Measurements from ENCODE around the gene CYP4F22.
"Not testable (repeated sequence)": the region's sequence is repeated elsewhere in the genome, so short reads cannot be mapped to it uniquely, and the experiment has no call there.

The CYP4F22 gene

DNA sequence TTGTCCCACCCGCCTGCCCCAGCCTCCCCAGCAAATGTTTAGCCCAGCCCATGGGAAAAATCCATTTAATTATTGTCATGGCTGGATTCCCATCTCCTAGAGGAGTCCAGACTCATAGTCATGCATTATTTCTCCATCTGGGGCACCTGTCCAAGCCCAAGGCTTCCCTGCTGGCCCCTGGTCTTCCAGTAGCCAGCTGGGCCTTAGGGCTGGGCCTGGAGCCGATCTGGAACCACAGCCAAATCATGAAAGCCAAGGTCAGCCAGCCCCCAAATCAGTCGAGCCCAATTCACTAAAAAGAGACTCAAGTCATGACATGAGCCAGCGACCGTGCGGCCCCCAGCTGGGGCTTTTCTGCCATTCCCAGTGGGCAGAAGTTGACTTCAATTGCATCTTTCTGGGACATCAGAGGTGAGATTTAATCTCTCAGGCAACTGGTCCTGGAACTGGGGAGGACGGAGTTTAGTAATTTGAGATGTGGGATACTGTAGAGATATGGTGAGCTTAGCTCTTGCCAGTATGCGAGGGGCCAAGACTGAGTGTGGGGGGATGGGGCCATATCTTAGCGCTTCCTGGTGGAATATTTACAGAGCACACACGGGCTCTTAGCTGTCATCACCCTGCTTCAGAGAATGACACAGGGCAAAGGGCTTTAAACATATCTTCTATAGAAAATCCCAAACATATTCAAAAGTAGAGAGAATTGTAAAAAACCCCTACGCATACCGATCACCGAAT lies 19.7 kb upstream of the CYP4F22 start:
- no peak for ATAC-seq
- DNase-seq, result no peak

DNA sequence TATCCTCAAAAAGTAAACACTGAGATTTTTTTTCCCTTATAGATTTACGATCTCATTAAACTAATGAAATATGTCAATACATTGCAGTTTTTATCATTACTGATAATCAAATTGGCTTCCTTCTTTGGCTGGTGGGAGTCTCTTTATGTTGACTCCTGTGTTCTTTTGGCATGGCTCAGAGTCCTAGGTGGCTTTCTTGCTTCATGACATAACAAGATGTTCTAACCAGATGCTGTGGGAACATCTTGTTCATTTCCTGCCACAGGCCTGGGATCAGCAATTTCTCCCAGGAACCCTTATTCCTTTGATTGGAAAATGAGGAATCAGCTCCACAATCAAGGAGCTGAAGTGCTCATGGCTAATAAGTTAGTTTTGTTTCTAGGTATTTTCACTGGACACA lies 13.2 kb upstream of the CYP4F22 start:
- ATAC-seq (no peak), DNase-seq (no peak)

DNA sequence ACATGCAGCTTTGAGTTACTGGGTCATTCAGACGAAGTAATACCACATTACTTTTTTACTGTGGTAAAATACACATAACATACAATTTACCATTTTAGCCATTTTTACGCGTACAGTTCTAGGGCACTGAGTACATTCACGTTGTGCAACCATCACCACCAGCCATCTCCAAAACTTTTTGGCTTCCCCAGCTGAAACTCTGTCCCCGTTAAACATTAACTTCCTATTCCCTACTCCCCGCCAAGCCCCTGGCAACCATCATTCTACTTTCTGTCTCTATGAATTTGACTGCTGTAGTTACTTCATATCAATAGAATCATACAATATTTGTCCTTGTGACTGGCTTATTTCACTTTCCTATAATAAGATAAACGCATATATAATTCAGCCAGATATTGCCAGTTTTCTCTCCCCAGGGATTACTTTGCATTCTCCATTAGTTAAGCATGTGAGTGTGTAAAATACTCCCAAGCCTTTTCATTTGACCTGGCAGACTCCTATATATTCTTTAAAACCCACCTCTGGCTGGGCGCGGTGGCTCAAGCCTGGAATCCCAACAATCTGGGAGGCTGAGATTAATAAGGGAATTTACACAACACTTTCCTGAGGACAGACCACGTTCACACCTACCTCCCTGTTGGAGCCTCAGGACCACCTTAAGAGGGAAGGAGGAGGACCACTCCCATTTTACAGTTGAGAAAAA lies 10.0 kb upstream of the CYP4F22 start:
- ATAC-seq, result no peak
- no peak for DNase-seq

DNA sequence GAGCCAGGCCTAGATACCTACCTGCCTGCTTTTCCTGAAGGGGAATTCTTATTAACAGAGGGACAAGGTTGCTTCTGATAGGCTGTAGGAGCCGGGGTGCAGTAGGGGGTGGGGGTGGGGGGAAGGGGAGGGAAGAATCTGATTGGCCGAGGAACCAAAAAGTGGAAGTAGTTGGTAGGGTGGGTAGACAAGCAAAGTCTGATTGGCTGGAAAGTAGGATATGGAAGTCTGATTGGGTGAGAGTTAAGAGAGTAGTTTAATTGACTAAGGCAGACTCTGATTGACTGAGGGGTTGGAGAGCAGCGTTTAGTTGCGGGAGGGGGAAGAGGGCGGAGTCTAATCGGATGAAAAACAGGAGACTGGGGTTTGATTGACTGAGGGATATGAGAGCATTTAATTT lies 9.4 kb upstream of the CYP4F22 start:
- no peak for ATAC-seq
- DNase-seq, result no peak

DNA sequence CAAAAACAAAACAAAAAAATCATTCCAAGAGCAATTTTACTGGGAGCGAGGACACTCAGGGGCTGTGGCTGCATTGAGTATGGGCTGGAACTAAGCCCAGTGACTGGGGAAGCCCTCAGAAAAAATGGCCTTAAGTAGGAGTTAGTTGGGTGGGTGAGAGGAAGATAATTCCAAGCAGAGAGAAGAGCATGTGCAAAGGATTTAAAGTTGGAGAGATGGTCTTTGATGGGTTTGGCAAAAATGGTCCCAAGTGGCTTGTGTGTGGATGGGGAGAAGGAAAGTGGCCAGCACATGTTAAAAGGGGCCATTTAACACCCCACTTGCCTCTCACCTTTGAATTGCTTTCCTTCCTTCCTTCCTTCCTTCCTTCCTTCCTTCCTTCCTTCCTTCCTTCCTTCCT lies 6.7 kb upstream of the CYP4F22 start:
- ATAC-seq, result no peak
- DNase-seq, result no peak

DNA sequence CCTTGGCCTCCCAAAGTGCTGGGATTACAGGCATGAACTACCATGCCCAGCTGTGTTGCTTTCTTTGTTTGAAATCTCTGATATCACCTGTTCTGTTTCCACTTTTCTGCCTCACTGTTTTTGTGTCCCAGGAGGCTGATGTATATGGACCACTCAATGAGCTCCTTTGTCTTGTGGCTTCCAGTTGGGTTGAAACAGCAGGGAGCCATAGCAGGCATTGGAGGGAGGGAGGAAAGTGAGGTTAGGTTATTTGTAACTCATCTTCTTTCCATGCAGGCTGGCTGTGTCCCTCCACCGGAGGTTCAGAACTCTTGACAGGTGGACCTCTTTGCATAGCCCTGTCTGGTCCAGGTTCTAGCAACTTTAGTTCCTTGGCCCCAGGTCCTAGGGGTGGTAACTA lies 6.1 kb upstream of the CYP4F22 start:
- no peak for ATAC-seq
- DNase-seq, result no peak

DNA sequence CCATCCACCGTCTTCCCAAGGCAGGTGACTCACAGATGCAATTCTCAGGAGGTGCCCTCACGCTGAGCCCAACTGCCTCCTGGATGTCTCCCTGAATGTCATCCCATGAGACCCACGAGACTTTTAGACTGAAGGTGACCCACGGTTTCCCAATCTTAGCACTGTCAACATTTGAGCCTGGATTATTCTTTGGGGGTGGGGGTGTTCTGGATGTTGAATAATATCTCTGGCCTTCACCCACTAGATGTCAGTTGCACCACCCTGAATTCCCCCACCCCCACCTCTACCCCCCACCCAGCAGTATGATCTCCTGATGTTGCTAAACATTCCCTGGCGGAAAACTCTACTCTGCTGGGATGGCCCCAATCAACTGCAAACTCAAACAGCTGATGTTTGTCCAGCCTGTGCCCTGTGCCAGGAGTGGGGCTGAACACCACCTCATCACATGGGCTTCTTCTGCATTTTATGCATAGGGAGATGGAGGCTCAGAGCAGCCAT lies 2.2 kb upstream of the CYP4F22 start:
- DNase-seq, result no peak
- no peak for ATAC-seq

DNA sequence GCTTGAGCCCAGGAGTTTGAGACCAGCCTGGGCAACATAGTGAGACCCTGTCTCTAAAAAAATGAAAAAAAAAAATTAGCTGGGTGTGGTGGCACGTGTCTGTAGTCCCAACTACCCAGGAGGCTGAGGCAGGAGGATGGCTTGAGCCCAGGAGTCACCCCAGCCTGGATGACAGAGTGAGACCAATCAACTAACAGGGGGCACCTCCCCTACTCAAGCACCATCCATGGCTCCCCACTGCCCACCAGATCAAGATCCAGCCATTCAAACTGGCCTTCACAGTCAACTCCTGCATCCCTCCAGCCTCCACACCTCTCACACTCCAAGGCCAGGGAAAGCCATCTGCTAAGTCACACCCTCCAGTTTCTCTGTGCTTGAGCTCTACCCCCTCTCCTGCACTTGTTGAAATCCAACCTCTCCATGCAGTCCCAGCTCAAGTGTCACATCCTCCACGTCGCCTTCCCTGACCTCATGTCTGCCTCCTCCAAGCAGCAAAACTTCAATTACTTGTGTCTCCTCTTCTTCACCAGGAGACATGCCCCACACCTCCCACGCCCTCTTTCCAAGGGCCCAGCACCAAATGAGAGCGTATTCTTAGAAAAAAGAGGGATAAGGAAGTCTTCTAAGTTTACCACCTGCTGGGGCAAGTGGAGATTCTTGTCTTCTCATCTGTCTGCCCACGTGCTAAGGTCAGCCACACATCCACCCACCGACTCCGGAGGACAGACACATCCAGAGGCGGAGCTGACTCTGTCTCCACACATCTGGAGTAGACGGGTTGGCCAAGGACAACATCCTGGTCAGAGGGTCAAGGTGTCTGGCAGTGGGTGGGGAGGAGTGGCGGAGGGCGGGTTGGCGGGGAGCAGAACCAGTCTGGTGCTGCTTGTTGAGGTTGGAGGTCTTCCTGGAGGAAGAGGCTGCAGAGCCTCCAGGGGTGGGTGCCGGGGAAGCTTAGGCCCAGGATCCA lies 974 bp upstream of the CYP4F22 start:
- ATAC-seq (no peak), DNase-seq (no peak)

DNA sequence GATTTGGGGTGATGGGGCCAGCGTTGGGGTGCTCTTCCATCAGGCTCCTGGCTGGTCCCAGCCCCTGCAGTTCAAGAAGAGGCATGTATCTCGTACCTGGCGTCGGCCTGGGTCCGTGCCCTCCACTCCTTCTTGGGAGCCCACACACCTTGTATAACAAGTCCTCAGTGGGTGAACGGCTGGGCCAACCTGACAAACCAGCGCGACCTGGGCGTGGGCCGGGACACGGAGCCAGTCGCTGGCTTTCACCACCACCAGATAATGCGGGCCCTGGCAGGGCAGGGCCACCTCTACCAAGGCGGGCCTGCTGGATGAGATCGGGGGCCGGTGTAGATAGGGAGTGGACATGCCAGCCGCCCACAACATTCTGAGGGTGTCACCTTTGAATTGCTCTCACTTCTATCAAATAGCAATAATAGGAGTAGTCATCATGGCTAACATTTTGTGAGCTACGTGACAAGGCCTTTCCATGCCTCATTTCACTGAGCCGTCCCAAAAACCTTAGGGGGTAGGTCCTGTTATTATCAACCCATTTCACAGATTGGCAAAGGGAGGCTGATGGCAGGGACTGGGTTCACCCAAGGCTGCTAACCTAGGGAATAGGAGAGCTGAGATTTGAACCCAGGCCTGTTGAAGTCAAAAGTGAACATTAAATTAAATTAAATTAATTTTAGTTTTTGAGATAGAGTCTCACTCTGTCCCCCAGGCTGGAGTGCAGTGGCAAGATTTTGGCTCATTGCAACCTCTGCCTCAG lies 3.5 kb downstream of the CYP4F22 start:
- no peak for ATAC-seq
- DNase-seq, result no peak

DNA sequence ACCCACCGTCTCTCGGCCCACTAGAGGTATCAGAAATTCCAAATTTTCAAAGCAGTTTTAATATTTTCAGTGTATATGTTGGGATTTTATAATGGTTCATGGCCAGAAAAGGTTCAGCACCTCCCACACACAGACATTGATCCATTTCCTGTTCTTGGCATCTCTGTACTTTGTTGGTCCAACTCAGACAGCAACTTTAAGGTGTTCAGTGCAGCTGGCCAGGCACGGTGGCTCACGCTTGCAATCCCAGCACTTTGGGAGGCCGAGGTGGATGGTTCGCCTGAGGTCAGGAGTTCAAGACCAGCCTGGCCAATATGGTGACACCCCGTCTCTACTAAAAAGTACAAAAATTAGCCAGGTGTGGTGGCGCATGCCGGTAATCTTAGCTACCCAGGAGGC lies 6.9 kb downstream of the CYP4F22 start:
- not testable (repeated sequence) for ATAC-seq, DNase-seq

DNA sequence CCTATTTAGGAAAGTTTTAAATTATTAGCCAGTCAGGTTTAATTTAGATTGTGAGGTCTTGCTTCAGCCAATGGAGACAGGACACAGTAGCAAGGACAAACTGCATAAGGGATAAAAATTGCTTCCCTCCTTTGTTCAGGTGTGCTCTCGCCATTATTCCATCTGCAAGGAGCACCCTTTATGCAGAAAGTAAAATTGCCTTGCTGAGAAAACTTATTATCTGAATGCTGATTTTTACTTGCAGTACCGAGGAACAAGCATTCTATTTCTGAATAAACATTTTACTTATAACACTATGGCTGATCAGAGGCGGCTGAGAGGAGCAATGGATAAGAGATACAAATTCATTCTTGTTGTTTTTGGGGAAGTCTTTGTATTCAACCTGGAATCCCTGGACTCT lies 8.0 kb downstream of the CYP4F22 start:
- ATAC-seq (no peak), DNase-seq (no peak)

DNA sequence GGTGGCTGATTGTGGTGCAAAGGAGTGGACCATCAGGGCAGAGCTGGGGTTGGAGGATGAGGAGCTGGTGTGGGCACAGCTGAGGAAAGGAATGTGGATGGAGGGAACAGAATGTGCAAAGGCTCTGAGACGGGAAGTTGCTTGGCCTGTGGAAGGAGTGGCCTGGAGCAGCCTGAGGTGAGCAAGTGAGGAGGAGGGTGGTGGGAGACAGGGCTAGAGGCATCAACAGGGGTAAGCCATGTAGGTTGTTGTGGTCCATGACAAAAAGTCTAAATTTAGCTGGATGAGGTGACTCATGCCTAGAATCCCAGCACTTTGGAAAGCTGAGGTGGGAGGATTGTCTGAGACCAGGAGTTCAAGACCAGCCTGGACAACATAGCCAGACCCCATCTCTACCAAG lies 9.5 kb downstream of the CYP4F22 start:
- ATAC-seq (no peak), DNase-seq (no peak)

DNA sequence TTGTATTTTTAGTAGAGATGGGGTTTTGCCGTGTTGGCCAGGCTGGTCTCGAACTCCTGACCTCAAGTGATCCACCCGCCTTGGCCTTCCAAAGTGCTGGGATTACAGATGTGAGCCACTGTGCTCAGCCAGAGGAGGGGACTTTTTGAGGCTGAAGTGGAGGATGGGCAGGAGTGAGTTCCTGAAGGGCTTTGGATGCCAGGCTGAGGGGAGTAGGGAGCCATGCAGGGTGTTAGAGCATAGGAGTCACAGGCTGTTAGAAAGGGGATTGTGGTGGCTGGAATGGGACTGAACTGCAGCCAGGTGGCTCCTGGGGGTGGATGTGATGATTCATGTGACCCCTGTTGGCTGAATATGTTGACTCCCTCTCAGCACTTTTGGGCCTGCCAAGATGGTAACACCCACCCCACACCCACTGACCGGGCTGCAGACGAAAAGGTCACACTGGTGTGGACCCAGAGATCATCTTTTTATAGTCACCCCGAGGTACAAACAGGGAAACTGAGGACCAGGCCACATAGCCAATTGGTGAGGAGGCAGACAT lies 11.2 kb downstream of the CYP4F22 start:
- no peak for ATAC-seq
- no peak for DNase-seq

DNA sequence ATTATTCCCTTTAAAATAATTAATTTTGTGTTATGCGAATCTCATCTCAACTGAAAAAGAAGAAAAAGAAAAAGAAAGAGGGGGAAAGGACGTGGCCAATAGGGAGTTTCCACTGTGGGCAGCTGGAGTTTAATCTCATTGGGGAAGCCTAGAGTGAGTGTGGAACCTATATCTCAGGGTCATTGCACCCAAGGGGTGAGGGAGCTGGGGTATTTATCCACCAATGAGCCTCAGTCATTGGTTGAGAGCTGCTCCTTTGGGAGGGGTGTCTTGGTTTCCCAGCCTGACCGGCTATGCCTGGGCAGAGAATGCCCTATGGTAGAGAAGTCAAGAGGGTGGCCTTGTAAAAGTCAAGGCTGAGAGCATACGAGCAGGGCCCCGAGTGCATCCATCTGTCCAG lies 16.5 kb downstream of the CYP4F22 start:
- no peak for ATAC-seq
- no peak for DNase-seq

DNA sequence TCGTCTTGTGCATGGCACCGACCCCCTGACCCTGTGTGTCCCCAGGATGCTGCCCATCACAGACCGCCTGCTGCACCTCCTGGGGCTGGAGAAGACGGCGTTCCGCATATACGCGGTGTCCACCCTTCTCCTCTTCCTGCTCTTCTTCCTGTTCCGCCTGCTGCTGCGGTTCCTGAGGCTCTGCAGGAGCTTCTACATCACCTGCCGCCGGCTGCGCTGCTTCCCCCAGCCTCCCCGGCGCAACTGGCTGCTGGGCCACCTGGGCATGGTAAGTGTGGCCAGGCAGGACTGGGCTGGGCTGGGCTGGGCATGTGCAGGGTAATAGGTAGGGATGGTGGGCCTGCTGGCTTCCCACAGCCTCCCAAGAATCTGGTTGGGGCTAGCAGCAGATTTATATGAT lies 17.0 kb downstream of the CYP4F22 start:
- no peak for DNase-seq
- no peak for ATAC-seq

DNA sequence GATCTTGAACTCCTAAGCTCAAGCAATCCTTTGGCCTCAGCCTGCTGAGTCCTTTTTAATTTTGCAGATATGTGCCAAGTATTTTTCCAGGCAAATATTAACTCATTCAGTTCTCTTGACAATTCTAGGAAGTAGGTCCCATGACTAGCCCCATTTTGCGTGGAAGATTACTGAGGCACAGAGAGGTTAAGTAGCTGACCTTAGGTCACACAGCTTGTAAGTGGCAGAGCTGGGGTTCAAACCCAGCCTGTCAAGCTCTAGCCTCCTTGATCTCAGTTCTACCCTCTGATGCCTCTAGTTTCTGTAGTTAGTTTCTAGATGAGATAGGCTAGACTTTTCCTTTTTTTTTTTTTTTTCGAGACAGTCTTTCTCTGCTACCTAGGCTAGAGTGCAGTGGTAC lies 18.1 kb downstream of the CYP4F22 start:
- no peak for DNase-seq
- no peak for ATAC-seq

DNA sequence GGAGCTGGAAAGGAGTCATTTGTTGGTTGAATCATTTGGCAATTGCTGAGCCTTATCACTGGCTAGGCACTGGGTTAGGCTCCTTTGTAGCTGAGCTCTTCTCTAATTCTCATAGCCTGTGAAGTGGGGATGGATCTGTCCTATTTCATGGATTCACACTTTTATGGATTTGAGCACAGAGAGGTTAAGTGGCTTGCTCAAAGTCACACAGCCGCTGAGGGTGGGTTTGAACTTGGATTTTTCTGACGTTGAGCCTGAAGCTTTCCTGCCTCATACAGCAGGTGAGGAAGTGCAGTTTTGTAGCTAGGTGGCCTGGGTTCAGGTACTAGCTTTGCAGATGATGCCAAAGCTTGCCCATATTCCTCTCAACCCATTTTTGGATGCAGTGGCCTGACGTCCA lies 19.4 kb downstream of the CYP4F22 start:
- ATAC-seq, result no peak
- no peak for DNase-seq

DNA sequence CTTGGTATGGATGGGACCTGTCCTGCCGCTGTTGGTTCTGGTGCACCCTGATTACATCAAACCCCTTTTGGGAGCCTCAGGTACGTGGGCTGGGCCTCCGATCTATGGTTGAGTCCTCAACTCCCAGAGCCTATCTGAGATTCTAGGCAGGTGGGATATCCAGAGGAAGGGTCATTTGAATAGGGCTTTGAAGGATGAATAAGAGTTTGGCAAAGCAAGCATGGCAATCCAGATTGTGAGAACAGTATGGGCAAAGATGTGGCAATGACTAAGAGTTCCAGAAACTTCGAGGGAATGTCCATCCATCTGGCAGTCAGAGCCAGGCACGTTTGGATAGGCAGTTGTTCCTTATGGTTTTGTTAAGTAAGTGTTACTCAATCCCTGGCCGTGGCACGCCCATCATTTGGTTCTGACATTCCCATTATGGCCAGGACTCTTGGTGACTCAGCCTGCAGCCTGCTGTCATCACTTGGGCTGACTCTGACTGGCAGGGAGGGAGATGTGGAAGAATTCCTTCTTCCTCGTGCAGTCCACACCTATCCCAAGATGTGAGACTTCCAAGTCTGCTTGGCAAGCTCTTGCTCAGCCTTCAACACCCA lies 21.5 kb downstream of the CYP4F22 start:
- ATAC-seq, result no peak

DNA sequence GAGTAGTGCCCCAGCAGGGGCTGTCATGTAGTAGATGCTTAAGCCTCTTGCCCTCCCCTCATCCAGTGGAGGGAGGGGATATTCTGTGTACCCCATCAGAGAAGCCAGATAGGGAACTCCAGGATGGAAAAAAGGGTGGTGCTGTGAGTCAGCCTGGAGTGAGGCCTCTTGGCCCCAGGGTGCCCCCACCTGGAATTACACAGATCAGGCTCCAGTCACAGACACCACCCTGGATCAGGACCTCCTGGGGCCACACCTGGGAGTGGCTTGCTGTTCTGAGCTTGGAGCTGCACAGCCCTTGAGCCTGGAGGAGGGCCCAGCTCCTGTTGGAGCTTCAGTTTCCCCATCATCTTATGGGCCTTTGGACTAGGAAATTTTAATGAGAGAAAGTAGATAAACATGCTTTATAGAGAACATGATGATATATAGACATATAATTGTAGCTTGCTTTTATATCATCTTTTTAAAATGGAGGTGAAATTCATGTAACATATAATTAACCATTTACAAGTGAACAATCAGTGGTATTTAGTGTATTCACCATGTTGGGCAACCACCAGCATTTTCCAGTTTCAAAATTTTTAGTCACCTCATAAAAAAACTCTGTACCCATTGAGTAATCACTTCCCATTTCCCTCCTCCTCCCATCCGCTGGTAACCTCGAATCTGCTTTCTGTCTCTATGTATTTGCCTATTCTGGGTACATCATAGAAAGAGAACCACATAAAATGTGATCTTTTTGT lies 24.6 kb downstream of the CYP4F22 start:
- DNase-seq (peak; percentile 32), ATAC-seq (peak; percentile 83)

More for the DNA sequence above, 21.5 kb downstream of the CYP4F22 start:
- no peak for DNase-seq

DNA sequence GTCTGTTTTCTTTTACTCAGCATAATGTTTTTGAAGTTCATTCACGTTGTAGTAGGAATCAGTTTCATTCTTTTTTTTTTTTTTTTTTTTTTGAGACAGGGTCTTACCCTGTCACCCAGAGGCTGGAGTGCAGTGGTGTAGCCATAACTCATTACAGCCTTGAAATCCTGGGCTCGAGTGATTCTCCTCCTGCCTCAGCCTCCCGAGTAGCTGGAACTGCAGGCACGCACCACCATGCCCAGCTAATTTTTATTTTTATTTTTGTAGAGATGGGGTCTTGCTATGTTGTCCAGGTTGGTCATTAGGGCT lies 25.2 kb downstream of the CYP4F22 start:
- ATAC-seq, result peak; percentile 33
- DNase-seq, result not testable (repeated sequence)
